ENCODE results near the gene AHCY. TPM values are rescaled to one million over a fixed set of nuclear protein-coding genes. Genes with fewer than 3 reads are reported as not detected.

AHCY gene
- total RNA-seq, 3 donors from 2014 or later (not counting 1 experiment from before 2014, with no cell fraction given) = 7.1 to 8.3 (median 7.7) TPM

- no peak overlapping the region for H3K27ac Mint-ChIP-seq
- WGBS (ENCODE audit: insufficient coverage) = 86% methylated on average over 2 of the region's 3 CpGs
- H3K27me3 Mint-ChIP-seq (ENCODE audit: low read depth in 2 of 2) = no peaks in the 10 kb centered on the region
- Histone ChIP-seq H3K4me3 (ENCODE audit: low read length) (no peak overlapping the region), H3K9me3 (ENCODE audit: control insufficient read depth, insufficient read depth, low read length) (no peaks in the 10 kb centered on the region), H3K4me1 (ENCODE audit: control insufficient read depth, insufficient read depth, low read length) (no peaks in the 10 kb centered on the region), H3K27me3 (ENCODE audit: control insufficient read depth, insufficient read depth, low read length) (no peaks in the 10 kb centered on the region), H3K36me3 (ENCODE audit: control insufficient read depth, insufficient read depth, low read length) (no peaks in the 10 kb centered on the region), H3K27ac (ENCODE audit: low read length) (no peak overlapping the region)
- ATAC-seq (no peak), DNase-seq (no peak)
- H3K36me3 Mint-ChIP-seq = no peaks in the 10 kb centered on the region
- intact Hi-C loops (cut with micrococcal nuclease) = no loop called here
- H3K9me3 Mint-ChIP-seq = no peaks in the 10 kb centered on the region
- no peak for TF ChIP-seq CTCF (IDR thresholded peaks at IDR 0.05)
- H3K4me3 Mint-ChIP-seq = no peak overlapping the region
- H3K4me1 Mint-ChIP-seq = no peaks in the 10 kb centered on the region
These were observed 6.7 kb downstream of the AHCY start for GRCh38 chr20:34296468-34296867.

DNA sequence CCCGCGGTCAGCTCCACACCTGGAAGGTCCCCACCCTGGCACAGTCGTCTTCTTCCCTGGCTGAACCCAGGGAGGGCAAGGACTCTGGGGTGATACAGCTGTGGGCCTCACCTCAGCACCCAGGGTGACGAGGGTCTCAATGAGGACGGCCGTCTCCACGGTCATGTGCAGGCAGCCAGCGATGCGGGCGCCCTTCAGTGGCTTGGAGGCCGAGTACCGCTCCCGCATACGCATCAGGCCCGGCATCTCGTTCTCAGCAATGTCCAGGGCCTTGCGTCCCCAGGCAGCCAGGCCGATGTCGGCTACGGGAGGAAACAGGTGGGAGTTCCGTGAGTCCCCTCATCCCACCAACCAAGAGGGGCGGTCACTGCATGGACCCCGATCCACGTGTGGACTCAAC, 7.9 kb downstream of the AHCY start:
- H3K36me3 ChIP-seq (ENCODE audit: control insufficient read depth, insufficient read depth, low read length) = peaks cover 3% of the 10 kb centered on the region
- ATAC-seq (no peak), DNase-seq (no peak)
- intact Hi-C loops (cut with micrococcal nuclease) = no loop called here
- Mint-ChIP-seq H3K36me3 (no peaks in the 10 kb centered on the region), H3K4me3 (no peak overlapping the region), H3K9me3 (no peaks in the 10 kb centered on the region), H3K4me1 (no peaks in the 10 kb centered on the region), H3K27ac (no peak overlapping the region), H3K27me3 (ENCODE audit: low read depth in 2 of 2) (no peaks in the 10 kb centered on the region)
- no peaks in the 10 kb centered on the region for H3K4me1 ChIP-seq (ENCODE audit: control insufficient read depth, insufficient read depth, low read length)
- H3K4me3 ChIP-seq (ENCODE audit: low read length) = no peak overlapping the region
- no peak for TF ChIP-seq CTCF (IDR thresholded peaks at IDR 0.05)
- 95% methylated on average over 24 of the region's 24 CpGs for WGBS (ENCODE audit: insufficient coverage)
- no peaks in the 10 kb centered on the region for H3K9me3 ChIP-seq (ENCODE audit: control insufficient read depth, insufficient read depth, low read length)
- no peak overlapping the region for H3K27ac ChIP-seq (ENCODE audit: low read length)
- H3K27me3 ChIP-seq (ENCODE audit: control insufficient read depth, insufficient read depth, low read length) = no peaks in the 10 kb centered on the region

- H3K36me3 Mint-ChIP-seq = no peaks in the 10 kb centered on the region
- H3K27me3 Mint-ChIP-seq (ENCODE audit: low read depth in 2 of 2) = no peaks in the 10 kb centered on the region
- H3K9me3 ChIP-seq (ENCODE audit: control insufficient read depth, insufficient read depth, low read length) = no peaks in the 10 kb centered on the region
- H3K4me1 ChIP-seq (ENCODE audit: control insufficient read depth, insufficient read depth, low read length) = no peaks in the 10 kb centered on the region
- WGBS (ENCODE audit: insufficient coverage) = 93% methylated on average over 7 of the region's 7 CpGs
- intact Hi-C loops (cut with micrococcal nuclease) = no loop called here
- H3K27ac Mint-ChIP-seq = no peak overlapping the region
- ATAC-seq (no peak), DNase-seq (no peak)
- no peak overlapping the region for H3K4me3 Mint-ChIP-seq
- TF ChIP-seq CTCF (IDR thresholded peaks at IDR 0.05) = no peak
- no peaks in the 10 kb centered on the region for H3K27me3 ChIP-seq (ENCODE audit: control insufficient read depth, insufficient read depth, low read length)
- no peaks in the 10 kb centered on the region for H3K4me1 Mint-ChIP-seq
- H3K4me3 ChIP-seq (ENCODE audit: low read length) = no peak overlapping the region
- no peak overlapping the region for H3K27ac ChIP-seq (ENCODE audit: low read length)
- peaks cover 9% of the 10 kb centered on the region for H3K36me3 ChIP-seq (ENCODE audit: control insufficient read depth, insufficient read depth, low read length)
- H3K9me3 Mint-ChIP-seq = no peaks in the 10 kb centered on the region
These were observed 8.6 kb downstream of the AHCY start for GRCh38 chr20:34294563-34294962.

- no peaks in the 10 kb centered on the region for H3K4me1 Mint-ChIP-seq
- no peak overlapping the region for H3K27ac Mint-ChIP-seq
- no peak for TF ChIP-seq CTCF (IDR thresholded peaks at IDR 0.05)
- H3K36me3 ChIP-seq (ENCODE audit: control insufficient read depth, insufficient read depth, low read length) = peaks cover 9% of the 10 kb centered on the region
- WGBS (ENCODE audit: insufficient coverage) = 91% methylated on average over 7 of the region's 7 CpGs
- no peak for ATAC-seq
- no peak overlapping the region for H3K4me3 Mint-ChIP-seq
- no peak for DNase-seq
- H3K9me3 ChIP-seq (ENCODE audit: control insufficient read depth, insufficient read depth, low read length) = no peaks in the 10 kb centered on the region
- intact Hi-C loops (cut with micrococcal nuclease) = no loop called here
- no peak overlapping the region for H3K27ac ChIP-seq (ENCODE audit: low read length)
- H3K36me3 Mint-ChIP-seq = no peaks in the 10 kb centered on the region
- H3K9me3 Mint-ChIP-seq = no peaks in the 10 kb centered on the region
- no peaks in the 10 kb centered on the region for H3K4me1 ChIP-seq (ENCODE audit: control insufficient read depth, insufficient read depth, low read length)
- H3K27me3 ChIP-seq (ENCODE audit: control insufficient read depth, insufficient read depth, low read length) = no peaks in the 10 kb centered on the region
- no peaks in the 10 kb centered on the region for H3K27me3 Mint-ChIP-seq (ENCODE audit: low read depth in 2 of 2)
- no peak overlapping the region for H3K4me3 ChIP-seq (ENCODE audit: low read length)
These were observed 9.6 kb downstream of the AHCY start for GRCh38 chr20:34293589-34293988.
